Lung (tissue), 12 donors: ENCODE data around the gene ABLIM2. TPM values are rescaled to one million over a fixed set of nuclear protein-coding genes. Genes with fewer than 3 reads are reported as not detected.

Experiments
- ATAC-seq: fragments of 200-7000 bp; cut with Tn5 transposase; one replicate; pipeline ENCODE4 v1.9.1; 2020; ENCODE audit warnings: moderate number of reproducible peaks; ENCODE audit not compliant: insufficient read depth, low FRiP score
- DNase-seq, 3 donors: peaks; one replicate each; pipeline ENCODE4 v3.0.0-alpha.2; 2013 to 2017
- H3K27ac ChIP-seq, 2 donors: one replicate each; pipeline ENCODE4 v1.5.1; 2013; ENCODE audit warnings: mild to moderate bottlenecking in 2 of 2, moderate library complexity in 2 of 2, control low read depth in 1 of 2, inconsistent platforms in 1 of 2, low read depth in 1 of 2, low read length in 1 of 2
- H3K27me3 ChIP-seq, 3 donors: one replicate each; pipeline ENCODE4 v1.5.1; 2013; ENCODE audit warnings: low read length in 2 of 3; ENCODE audit not compliant: control insufficient read depth in 3 of 3, insufficient read depth in 3 of 3
- H3K36me3 ChIP-seq, 4 donors: one replicate each; pipeline ENCODE4 v1.5.1; 2013; ENCODE audit warnings: low read length in 4 of 4, mild to moderate bottlenecking in 1 of 4, moderate library complexity in 1 of 4; ENCODE audit not compliant: control insufficient read depth in 4 of 4, insufficient read depth in 4 of 4
- H3K4me1 ChIP-seq, 5 donors: one replicate each; pipeline ENCODE4 v1.5.1; 2013; ENCODE audit warnings: low read length in 5 of 5, mild to moderate bottlenecking in 2 of 5, moderate library complexity in 1 of 5; ENCODE audit not compliant: control insufficient read depth in 5 of 5, insufficient read depth in 5 of 5
- H3K4me3 ChIP-seq: one replicate; pipeline ENCODE4 v1.5.1; 2013; ENCODE audit warnings: mild to moderate bottlenecking, control low read depth, moderate library complexity
- H3K9ac ChIP-seq, 2 donors: one replicate each; pipeline ENCODE4 v1.5.1; 2013; ENCODE audit warnings: low read length in 2 of 2, control low read depth in 1 of 2; ENCODE audit not compliant: insufficient read depth in 1 of 2
- H3K9me3 ChIP-seq, 4 donors: one replicate each; pipeline ENCODE4 v1.5.1; 2013; ENCODE audit warnings: low read length in 3 of 4, mild to moderate bottlenecking in 1 of 4, moderate library complexity in 1 of 4; ENCODE audit not compliant: control insufficient read depth in 4 of 4, insufficient read depth in 3 of 4
- CTCF ChIP-seq: IDR thresholded peaks from 2 replicates; pipeline ENCODE4 v1.5.1; 2012; ENCODE audit warnings: mild to moderate bottlenecking; ENCODE audit errors: control extremely low read depth, extremely low read depth
- WGBS, 2 donors: extraction: QIAGEN DNeasy Blood & Tissue Kit; methylation state at CpG; one replicate each; pipeline ENCODE4 v1.1.7; 2013; 5-methylcytosine and 5-hydroxymethylcytosine counted together
- polyA plus RNA-seq, 2 donors: library from polyadenylated mRNA; stranded (reverse); fragments of 200-250 nt; gene quantifications; one replicate each; pipeline ENCODE4 v1.2.1, GENCODE V29; 2013
- total RNA-seq, 2 donors: library from RNA; depleted of rRNA in 1 of 2; stranded (reverse); fragments of >200 nt in 1 of 2; gene quantifications; one replicate each; pipeline ENCODE4 v1.2.1, GENCODE V29; 2014 to 2021
- donor health status: control.
- donor health status: control.
- donor health status: Bipolar disorder and iron deficiency.
- donor health status: healthy.
- donor health status: DM: yes; HTN: yes; CAD: no.

Gene ABLIM2
- total and polyA plus RNA-seq, 4 donors, result 1.7 to 10.9 (median 5.2) TPM

- Histone ChIP-seq H3K9ac (no peak overlapping the region), H3K27ac (no peak overlapping the region), H3K27me3 (no peaks in the 10 kb centered on the region), H3K36me3 (no peaks in the 10 kb centered on the region), H3K4me1 (peaks cover 0 to 12% (median 0%) of the 10 kb centered on the region in 5 donors), H3K4me3 (no peak overlapping the region), H3K9me3 (no peaks in the 10 kb centered on the region)
- DNase-seq (no peak), ATAC-seq (no peak)
- TF ChIP-seq CTCF, result no peak
- WGBS, 2 donors, result 61 to 65% methylated on average over 21 of the region's 21 CpGs
Observed at GRCh38 chr4:8114456-8115202, 44.0 kb downstream of the ABLIM2 start.

- peaks cover 0 to 12% (median 0%) of the 10 kb centered on the region in 5 donors for H3K4me1 ChIP-seq
- no peak overlapping the region for H3K4me3 ChIP-seq
- no peak overlapping the region for H3K9ac ChIP-seq
- TF ChIP-seq CTCF, result no peak
- ATAC-seq, result no peak
- peak overlapping the region in 1 of 2 donors; percentile 17 for H3K27ac ChIP-seq
- H3K36me3 ChIP-seq, result no peaks in the 10 kb centered on the region
- WGBS, 2 donors, result 78 to 86% methylated on average over 15 of the region's 15 CpGs
- no peaks in the 10 kb centered on the region for H3K9me3 ChIP-seq
- DNase-seq, result no peak
- H3K27me3 ChIP-seq, result no peaks in the 10 kb centered on the region
Observed at GRCh38 chr4:8113611-8114377, 44.8 kb downstream of the ABLIM2 start.

- DNase-seq, result no peak
- Histone ChIP-seq H3K4me1 (peaks cover 0 to 4% (median 0%) of the 10 kb centered on the region in 5 donors), H3K9me3 (peaks cover 0 to 5% (median 0%) of the 10 kb centered on the region in 4 donors), H3K27me3 (no peaks in the 10 kb centered on the region), H3K27ac (no peak overlapping the region), H3K36me3 (no peaks in the 10 kb centered on the region), H3K9ac (no peak overlapping the region), H3K4me3 (no peak overlapping the region)
- no peak for ATAC-seq
- no peak for TF ChIP-seq CTCF
- 79 to 89% methylated on average over 10 of the region's 10 CpGs for WGBS, 2 donors
Observed at GRCh38 chr4:8112672-8113071, 45.9 kb downstream of the ABLIM2 start.
